OCI-LY7 (cell line): ENCODE results near the gene SLC66A2. TPM values are rescaled to one million over a fixed set of nuclear protein-coding genes. Genes with fewer than 3 reads are reported as not detected.

Source experiments
- BruUV-seq: library from RNA; stranded (reverse); fragments of 400-500 nt; replicated peaks from 2 replicates; lab custom pipeline; 2021; lab: Mats Ljungman, UMichigan
- CTCF ChIA-PET: fragments of 300-600 bp; sonication (Branson Sonifier 250); formaldehyde crosslinking; loops from one replicate; lab custom pipeline; 2022; ENCODE audit warnings: antibody characterized with exemption; ENCODE audit not compliant: unreplicated experiment; lab: Charles Lee
- POLR2A ChIA-PET: fragments of 300-600 bp; sonication (Branson Sonifier 250); formaldehyde crosslinking; loops from one replicate; lab custom pipeline; 2022; ENCODE audit warnings: antibody characterized with exemption; lab: Charles Lee
- DNase-seq: peaks from one replicate; pipeline ENCODE4 v3.0.0-alpha.2; 2015; ENCODE audit warnings: low spot score
- H2AFZ ChIP-seq: fragments of 200-600 bp; sonication (generic), shearing (Covaris generic); 2 replicates; pipeline ENCODE4 v1.6.1; 2014; ENCODE audit warnings: mild to moderate bottlenecking, antibody characterized with exemption, low read length, moderate library complexity
- H3K27ac ChIP-seq: fragments of 200-600 bp; sonication (generic); 2 replicates; pipeline ENCODE4 v1.5.1; 2014; ENCODE audit warnings: mixed run types, low read depth, mild to moderate bottlenecking, moderate library complexity, low read length, inconsistent platforms; ENCODE audit not compliant: poor library complexity, severe bottlenecking
- H3K36me3 ChIP-seq: fragments of 200-600 bp; sonication (generic); 2 replicates; pipeline ENCODE4 v1.6.1; 2014; ENCODE audit warnings: mild to moderate bottlenecking, antibody characterized with exemption, low read length, moderate library complexity, mixed read lengths; ENCODE audit not compliant: insufficient read depth
- H3K4me1 ChIP-seq: fragments of 200-600 bp; sonication (generic); 2 replicates; pipeline ENCODE4 v1.5.1; 2014; ENCODE audit warnings: mild to moderate bottlenecking, low read length; ENCODE audit not compliant: insufficient read depth, poor library complexity, severe bottlenecking
- H3K4me2 ChIP-seq: fragments of 200-600 bp; sonication (generic); 2 replicates; pipeline ENCODE4 v1.6.1; 2014; ENCODE audit warnings: mild to moderate bottlenecking, low read length
- H3K4me3 ChIP-seq: fragments of 200-600 bp; sonication (generic); 2 replicates; pipeline ENCODE4 v1.5.1; 2014; ENCODE audit warnings: mild to moderate bottlenecking, low read depth, low read length; ENCODE audit not compliant: poor library complexity, severe bottlenecking
- H3K79me2 ChIP-seq: fragments of 200-600 bp; sonication (generic); 2 replicates; pipeline ENCODE4 v1.6.1; 2016; ENCODE audit warnings: low read depth, mild to moderate bottlenecking, low read length, moderate library complexity, mixed read lengths; ENCODE audit not compliant: insufficient read depth
- H3K9me2 ChIP-seq: fragments of 200-600 bp; sonication (generic); 2 replicates; pipeline ENCODE4 v1.6.1; 2016; ENCODE audit warnings: mild to moderate bottlenecking, low read length, mixed read lengths; ENCODE audit not compliant: insufficient read depth
- H3K9me3 ChIP-seq: fragments of 200-600 bp; sonication (generic); 2 replicates; pipeline ENCODE4 v1.6.1; 2014; ENCODE audit warnings: mild to moderate bottlenecking, mixed run types, low read length, mixed read lengths
- H4K20me1 ChIP-seq: fragments of 200-600 bp; sonication (generic); 2 replicates; pipeline ENCODE4 v1.6.1; 2014; ENCODE audit warnings: mild to moderate bottlenecking, antibody characterized with exemption, low read length, moderate library complexity, mixed read lengths; ENCODE audit not compliant: insufficient read depth
- EZH2phosphoT487 ChIP-seq: fragments of 200-600 bp; sonication (generic); IDR thresholded peaks from 2 replicates; pipeline ENCODE4 v1.6.1; 2018; ENCODE audit warnings: low read depth, borderline replicate concordance, mild to moderate bottlenecking, mixed run types, antibody characterized with exemption, low read length, moderate library complexity, mixed read lengths
- intact Hi-C: fragments of 100-400 bp; cut with micrococcal nuclease; formaldehyde crosslinking; loops from one replicate; pipeline ENCODE4 v1.10.0; 2022; ENCODE audit not compliant: unreplicated experiment
- total RNA-seq, 2 experiments: library from RNA; depleted of rRNA in 1 of 2; stranded (reverse); fragments of >200 nt in 1 of 2; shearing (Covaris generic) in 1 of 2; gene quantifications; 2 replicates each; pipeline ENCODE4 v1.2.3, GENCODE V29; 2014 to 2022
- TF ChIP-seq, protein P1 (sequence below): fragments of 200-600 bp; sonication (generic); conservative IDR thresholded peaks from 2 replicates; pipeline ENCODE4 v1.5.1; 2014; ENCODE audit warnings: mild to moderate bottlenecking, antibody characterized with exemption, low read length, moderate library complexity, mixed read lengths

Gene SLC66A2
- total RNA-seq, 2 experiments from 2014 or later, result 14.5 to 17.9 TPM

DNA sequence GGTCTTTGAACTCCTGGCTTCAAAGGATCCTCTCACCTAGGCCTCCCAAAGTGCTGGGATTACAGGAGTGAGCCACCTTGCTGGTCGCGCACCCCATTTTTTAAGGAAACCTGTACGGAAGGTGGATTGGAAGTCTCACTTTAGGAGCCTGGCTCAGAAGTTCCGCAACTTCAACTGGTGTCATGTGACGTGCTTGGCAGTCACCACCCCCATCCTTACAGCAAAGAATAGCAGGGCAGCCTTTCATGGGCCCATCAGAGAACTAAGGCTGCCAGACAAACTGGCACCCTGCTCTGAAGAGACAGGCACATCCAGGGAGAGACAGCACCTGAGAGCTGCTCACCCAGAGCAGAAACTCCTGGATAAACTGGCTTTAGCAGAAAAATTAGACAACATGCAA, 3.3 kb upstream of the SLC66A2 start:
- peaks cover 15% of the 10 kb centered on the region for H3K4me1 ChIP-seq
- no peaks in the 10 kb centered on the region for H3K36me3 ChIP-seq
- TF ChIP-seq EZH2phosphoT487, result no peak
- TF ChIP-seq, protein P1, sequence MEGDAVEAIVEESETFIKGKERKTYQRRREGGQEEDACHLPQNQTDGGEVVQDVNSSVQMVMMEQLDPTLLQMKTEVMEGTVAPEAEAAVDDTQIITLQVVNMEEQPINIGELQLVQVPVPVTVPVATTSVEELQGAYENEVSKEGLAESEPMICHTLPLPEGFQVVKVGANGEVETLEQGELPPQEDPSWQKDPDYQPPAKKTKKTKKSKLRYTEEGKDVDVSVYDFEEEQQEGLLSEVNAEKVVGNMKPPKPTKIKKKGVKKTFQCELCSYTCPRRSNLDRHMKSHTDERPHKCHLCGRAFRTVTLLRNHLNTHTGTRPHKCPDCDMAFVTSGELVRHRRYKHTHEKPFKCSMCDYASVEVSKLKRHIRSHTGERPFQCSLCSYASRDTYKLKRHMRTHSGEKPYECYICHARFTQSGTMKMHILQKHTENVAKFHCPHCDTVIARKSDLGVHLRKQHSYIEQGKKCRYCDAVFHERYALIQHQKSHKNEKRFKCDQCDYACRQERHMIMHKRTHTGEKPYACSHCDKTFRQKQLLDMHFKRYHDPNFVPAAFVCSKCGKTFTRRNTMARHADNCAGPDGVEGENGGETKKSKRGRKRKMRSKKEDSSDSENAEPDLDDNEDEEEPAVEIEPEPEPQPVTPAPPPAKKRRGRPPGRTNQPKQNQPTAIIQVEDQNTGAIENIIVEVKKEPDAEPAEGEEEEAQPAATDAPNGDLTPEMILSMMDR, result no peak
- H3K9me3 ChIP-seq, result no peaks in the 10 kb centered on the region
- ChIA-PET CTCF (no interaction called here), POLR2A (interaction anchor here (0.7 kb wide), 1 partner anchor 20 kb away, joined by 4 read pairs; no protein-coding TSS in a partner anchor)
- H3K9me2 ChIP-seq, result no peaks in the 10 kb centered on the region
- no peak overlapping the region for H2AFZ ChIP-seq
- DNase-seq, result no peak
- no peak overlapping the region for H3K27ac ChIP-seq
- peaks cover 5% of the 10 kb centered on the region; the same call in 1 of the 2 replicates for H4K20me1 ChIP-seq
- intact Hi-C loops, result no loop called here
- no TSS peak for BruUV-seq
- no peak overlapping the region for H3K4me3 ChIP-seq
- H3K4me2 ChIP-seq, result no peak overlapping the region
- H3K79me2 ChIP-seq, result no peaks in the 10 kb centered on the region

- intact Hi-C loops, result no loop called here
- POLR2A ChIA-PET, result no interaction called here
Observed at GRCh38 chr18:79953971-79954651, 2.7 kb upstream of the SLC66A2 start.

More at GRCh38 chr18:79953971-79954651, 2.7 kb upstream of the SLC66A2 start:
- Histone ChIP-seq H3K4me3 (no peak overlapping the region), H4K20me1 (peaks cover 5% of the 10 kb centered on the region; the same call in 1 of the 2 replicates), H2AFZ (no peak overlapping the region), H3K79me2 (no peaks in the 10 kb centered on the region), H3K27ac (no peak overlapping the region), H3K4me1 (peaks cover 17% of the 10 kb centered on the region), H3K9me3 (no peaks in the 10 kb centered on the region), H3K4me2 (no peak overlapping the region), H3K36me3 (no peaks in the 10 kb centered on the region), H3K9me2 (no peaks in the 10 kb centered on the region)
- DNase-seq, result no peak
- TF ChIP-seq, protein P1, result no peak
- TF ChIP-seq EZH2phosphoT487, result no peak
- CTCF ChIA-PET, result no interaction called here
- BruUV-seq, result no TSS peak
